C4-2B (cell line): ENCODE results near the gene ASB8.
"Not testable (repeated sequence)": the region's sequence is repeated elsewhere in the genome, so short reads cannot be mapped to it uniquely, and the experiment has no call there.

ENCODE experiments used
- H3K27ac ChIP-seq: fragments of 450-650 bp; 2 replicates; pipeline ENCODE4 v1.5.1; 2017
- CTCF ChIP-seq: fragments of 450-650 bp; conservative IDR thresholded peaks from 2 replicates; pipeline ENCODE4 v1.5.1; 2017; ENCODE audit warnings: mild to moderate bottlenecking
- ZFX ChIP-seq: fragments of 450-650 bp; IDR thresholded peaks from 2 replicates; pipeline ENCODE4 v1.6.1; 2017

Gene ASB8

GRCh38 chr12:48131517-48131916, 25.8 kb downstream of the ASB8 start:
- no peak overlapping the region for H3K27ac ChIP-seq
- TF ChIP-seq ZFX (no peak), CTCF (no peak)

GRCh38 chr12:48129376-48129775, 27.9 kb downstream of the ASB8 start:
- no peak overlapping the region for H3K27ac ChIP-seq
- TF ChIP-seq CTCF (no peak), ZFX (no peak)

- H3K27ac ChIP-seq, result no peak overlapping the region
- TF ChIP-seq ZFX, result no peak
- no peak for TF ChIP-seq CTCF
Measured at GRCh38 chr12:48128800-48129199, 28.5 kb downstream of the ASB8 start.

- no peak overlapping the region for H3K27ac ChIP-seq
- TF ChIP-seq CTCF (no peak), ZFX (no peak)
Measured at GRCh38 chr12:48126953-48127630, 30.2 kb downstream of the ASB8 start.

- H3K27ac ChIP-seq, result no peak overlapping the region
- TF ChIP-seq CTCF (no peak), ZFX (no peak)
Measured at GRCh38 chr12:48125985-48126384, 31.3 kb downstream of the ASB8 start.

- H3K27ac ChIP-seq, result not testable (repeated sequence)
Measured at GRCh38 chr12:48125542-48125941, 31.8 kb downstream of the ASB8 start.

- TF ChIP-seq CTCF (no peak), ZFX (no peak)
- no peak overlapping the region for H3K27ac ChIP-seq
Measured at GRCh38 chr12:48123169-48123568, 34.1 kb downstream of the ASB8 start.
